Calu3 (cell line): ENCODE measurements around the gene PUM1. TPM values are rescaled to one million over a fixed set of nuclear protein-coding genes. Genes with fewer than 3 reads are reported as not detected.

Source experiments
- BruUV-seq: library from RNA; stranded (reverse); fragments of 400-500 nt; replicated peaks from 2 replicates; lab custom pipeline; 2021; lab: Mats Ljungman, UMichigan
- CTCF ChIA-PET: fragments of 300-600 bp; sonication (Branson Sonifier 250); formaldehyde crosslinking; loops from one replicate; lab custom pipeline; 2022; ENCODE audit warnings: antibody characterized with exemption; lab: Charles Lee
- DNase-seq: peaks from one replicate; pipeline ENCODE4 v3.0.0; 2022
- H3K27ac Mint-ChIP-seq: one replicate; pipeline ENCODE4 v1.8.0; 2022; ENCODE audit warnings: mixed read lengths; ENCODE audit not compliant: unreplicated experiment
- H3K27me3 Mint-ChIP-seq: one replicate; pipeline ENCODE4 v1.8.0; 2022; ENCODE audit warnings: mixed read lengths; ENCODE audit not compliant: unreplicated experiment
- H3K36me3 Mint-ChIP-seq: one replicate; pipeline ENCODE4 v1.8.0; 2022; ENCODE audit warnings: mild to moderate bottlenecking, moderate library complexity, mixed read lengths; ENCODE audit not compliant: insufficient read depth, unreplicated experiment
- H3K4me1 Mint-ChIP-seq: one replicate; pipeline ENCODE4 v1.8.0; 2022; ENCODE audit warnings: mild to moderate bottlenecking, low read depth, mixed read lengths; ENCODE audit not compliant: unreplicated experiment
- H3K4me3 Mint-ChIP-seq: one replicate; pipeline ENCODE4 v1.8.0; 2022; ENCODE audit warnings: mild to moderate bottlenecking, low read depth, moderate library complexity, mixed read lengths; ENCODE audit not compliant: unreplicated experiment
- H3K9me3 Mint-ChIP-seq: one replicate; pipeline ENCODE4 v1.8.0; 2022; ENCODE audit warnings: low read depth, mixed read lengths; ENCODE audit not compliant: unreplicated experiment
- intact Hi-C: fragments of 100-400 bp; cut with micrococcal nuclease; formaldehyde crosslinking; loops from one replicate; pipeline ENCODE4 v1.10.0; 2022; ENCODE audit not compliant: unreplicated experiment
- total RNA-seq: library from RNA; stranded (reverse); gene quantifications from 2 replicates; pipeline ENCODE4 v1.2.3, GENCODE V29; 2022
- TF ChIP-seq, protein P1 (sequence below): fragments of 200-600 bp; IDR thresholded peaks from one replicate; pipeline ENCODE4 v1.8.0; 2022; ENCODE audit warnings: antibody characterized with exemption; ENCODE audit not compliant: unreplicated experiment

Gene PUM1
- total RNA-seq, 1 experiment from 2014 or later, result 163 TPM

DNA sequence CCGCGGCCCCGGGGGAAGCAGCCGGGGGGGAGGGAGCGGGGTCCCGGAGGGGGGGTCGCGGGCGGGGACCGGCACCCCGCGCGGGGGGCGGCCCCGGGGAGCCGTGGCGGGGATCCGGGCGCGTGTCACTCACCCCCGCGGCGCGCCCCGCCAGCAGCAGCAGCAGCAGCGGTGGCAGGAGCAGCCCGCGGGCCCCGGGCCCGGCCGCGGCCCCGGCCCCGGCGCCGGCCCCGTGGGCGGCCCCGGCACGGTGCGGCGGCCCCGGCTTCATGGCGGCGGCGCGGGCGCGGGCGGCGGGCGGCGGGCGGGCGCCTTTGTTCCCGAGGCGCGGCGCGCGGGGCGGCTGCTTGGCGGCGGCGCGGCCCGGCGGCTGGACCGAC is 157.2 kb downstream of the PUM1 start:
- DNase-seq, result no peak
- Mint-ChIP-seq H3K27me3 (peaks cover 8% of the 10 kb centered on the region), H3K36me3 (peaks cover 29% of the 10 kb centered on the region), H3K9me3 (no peaks in the 10 kb centered on the region), H3K27ac (no peak overlapping the region), H3K4me1 (peaks cover 20% of the 10 kb centered on the region), H3K4me3 (peak overlapping the region; percentile 68)
- BruUV-seq, result no TSS peak
- TF ChIP-seq, protein P1, sequence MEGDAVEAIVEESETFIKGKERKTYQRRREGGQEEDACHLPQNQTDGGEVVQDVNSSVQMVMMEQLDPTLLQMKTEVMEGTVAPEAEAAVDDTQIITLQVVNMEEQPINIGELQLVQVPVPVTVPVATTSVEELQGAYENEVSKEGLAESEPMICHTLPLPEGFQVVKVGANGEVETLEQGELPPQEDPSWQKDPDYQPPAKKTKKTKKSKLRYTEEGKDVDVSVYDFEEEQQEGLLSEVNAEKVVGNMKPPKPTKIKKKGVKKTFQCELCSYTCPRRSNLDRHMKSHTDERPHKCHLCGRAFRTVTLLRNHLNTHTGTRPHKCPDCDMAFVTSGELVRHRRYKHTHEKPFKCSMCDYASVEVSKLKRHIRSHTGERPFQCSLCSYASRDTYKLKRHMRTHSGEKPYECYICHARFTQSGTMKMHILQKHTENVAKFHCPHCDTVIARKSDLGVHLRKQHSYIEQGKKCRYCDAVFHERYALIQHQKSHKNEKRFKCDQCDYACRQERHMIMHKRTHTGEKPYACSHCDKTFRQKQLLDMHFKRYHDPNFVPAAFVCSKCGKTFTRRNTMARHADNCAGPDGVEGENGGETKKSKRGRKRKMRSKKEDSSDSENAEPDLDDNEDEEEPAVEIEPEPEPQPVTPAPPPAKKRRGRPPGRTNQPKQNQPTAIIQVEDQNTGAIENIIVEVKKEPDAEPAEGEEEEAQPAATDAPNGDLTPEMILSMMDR, result no peak
- intact Hi-C loops, result no loop called here
- CTCF ChIA-PET, result no interaction called here

DNA sequence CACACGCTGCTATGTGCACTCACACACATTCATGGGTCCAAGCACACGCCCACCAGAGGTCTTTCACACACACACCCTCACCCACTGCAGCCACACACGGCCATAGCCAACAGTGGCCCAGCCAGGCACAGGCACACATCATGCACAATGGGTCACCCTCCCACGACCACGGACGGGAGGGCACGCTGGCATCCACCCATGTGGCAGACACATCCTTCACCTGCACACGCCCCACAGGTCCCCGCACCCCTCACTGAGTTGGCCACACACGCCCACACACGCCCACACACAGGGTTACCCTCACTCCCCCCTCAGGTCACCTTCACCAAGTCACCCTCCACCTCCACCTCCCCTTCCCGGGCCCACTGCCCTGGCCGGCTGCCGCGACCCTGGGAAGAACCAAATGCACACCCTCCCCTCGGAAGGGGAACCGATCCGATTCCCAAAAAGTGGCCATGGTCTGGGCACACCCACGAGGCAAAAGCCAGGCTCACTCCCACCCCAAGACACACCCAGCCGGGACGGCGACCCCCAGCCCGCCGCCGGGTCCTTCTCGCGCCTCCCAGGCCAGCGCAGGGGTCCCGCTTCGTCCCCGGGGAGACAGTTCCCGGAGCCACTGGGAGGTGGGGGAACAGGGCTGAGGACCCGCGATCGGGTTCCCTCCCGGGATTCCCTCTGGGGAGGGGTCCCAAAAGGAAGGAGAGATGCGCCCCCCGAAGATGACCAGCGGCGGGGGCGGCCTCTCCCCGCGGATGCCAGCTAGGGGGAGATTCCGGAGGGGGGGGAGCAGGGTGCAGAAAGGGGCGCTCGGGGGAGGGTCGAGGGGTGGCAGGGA is 157.8 kb downstream of the PUM1 start:
- no peak for DNase-seq
- peaks cover 29% of the 10 kb centered on the region for H3K36me3 Mint-ChIP-seq
- no peaks in the 10 kb centered on the region for H3K9me3 Mint-ChIP-seq
- intact Hi-C loops, result loop anchor here (2.0 kb wide), 1 partner anchor 47 kb away; no protein-coding TSS in a partner anchor
- peaks cover 20% of the 10 kb centered on the region for H3K4me1 Mint-ChIP-seq
- no TSS peak for BruUV-seq
- H3K27ac Mint-ChIP-seq, result peak overlapping the region; percentile 67
- CTCF ChIA-PET, result no interaction called here
- H3K4me3 Mint-ChIP-seq, result peak overlapping the region; percentile 68
- TF ChIP-seq, protein P1, result no peak
- H3K27me3 Mint-ChIP-seq, result peaks cover 8% of the 10 kb centered on the region

GRCh38 chr1:30906631-30907441 is 158.7 kb downstream of the PUM1 start:
- H3K27ac Mint-ChIP-seq, result no peak overlapping the region
- peak overlapping the region; percentile 68 for H3K4me3 Mint-ChIP-seq
- no peaks in the 10 kb centered on the region for H3K9me3 Mint-ChIP-seq
- intact Hi-C loops, result loop anchor here (2.0 kb wide), 1 partner anchor 46 kb away; no protein-coding TSS in a partner anchor
- peaks cover 20% of the 10 kb centered on the region for H3K4me1 Mint-ChIP-seq
- TF ChIP-seq, protein P1, result no peak
- no peak for DNase-seq
- H3K36me3 Mint-ChIP-seq, result peaks cover 29% of the 10 kb centered on the region
- CTCF ChIA-PET, result no interaction called here
- BruUV-seq, result no TSS peak
- H3K27me3 Mint-ChIP-seq, result peaks cover 8% of the 10 kb centered on the region

DNA sequence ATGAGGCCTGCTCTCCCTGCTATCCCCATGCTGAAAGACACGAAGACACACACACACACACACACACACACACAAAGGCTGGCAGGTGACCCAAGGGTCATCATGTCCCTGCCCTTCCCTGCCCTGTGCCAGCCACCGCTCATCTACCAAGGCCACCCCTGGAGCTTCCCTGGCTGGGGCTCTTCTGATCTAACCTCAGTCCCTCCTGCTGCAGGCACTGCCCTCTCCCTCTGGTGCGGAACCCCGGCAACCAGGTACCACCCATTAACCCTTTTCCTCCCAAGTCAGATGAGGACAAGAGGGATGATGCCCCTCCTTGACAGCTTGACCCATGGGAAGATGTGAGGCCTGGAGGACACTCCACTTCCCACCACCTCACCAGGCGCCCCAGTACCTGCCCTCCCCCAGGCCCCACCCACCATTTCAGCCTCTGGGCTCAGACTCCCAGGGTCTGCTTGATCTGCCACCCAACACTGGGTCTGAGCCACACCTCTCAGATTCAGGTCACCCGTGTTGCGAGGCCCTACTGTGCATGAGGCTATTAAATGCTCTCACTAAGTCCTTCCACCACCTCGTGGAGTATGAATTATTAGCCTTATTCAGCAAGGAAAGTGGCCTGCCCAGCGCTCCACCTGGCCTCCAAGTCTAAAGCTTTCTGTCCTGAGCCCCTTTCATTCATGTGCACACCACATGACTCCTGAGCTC is 159.4 kb downstream of the PUM1 start:
- no peaks in the 10 kb centered on the region for H3K9me3 Mint-ChIP-seq
- no TSS peak for BruUV-seq
- TF ChIP-seq, protein P1, result no peak
- peaks cover 20% of the 10 kb centered on the region for H3K4me1 Mint-ChIP-seq
- CTCF ChIA-PET, result no interaction called here
- peaks cover 29% of the 10 kb centered on the region for H3K36me3 Mint-ChIP-seq
- no peak overlapping the region for H3K27ac Mint-ChIP-seq
- no peak overlapping the region for H3K4me3 Mint-ChIP-seq
- peaks cover 8% of the 10 kb centered on the region for H3K27me3 Mint-ChIP-seq
- intact Hi-C loops, result loop anchor here (2.0 kb wide), 1 partner anchor 45 kb away; no protein-coding TSS in a partner anchor
- no peak for DNase-seq
